Raji (cell line): Measurements from ENCODE around the gene CRK.

ENCODE experiments used
- POLR2A ChIP-seq: IDR thresholded peaks from 2 replicates; pipeline ENCODE4 v1.6.1; 2011; ENCODE audit warnings: low read depth, low read length, control low read depth; ENCODE audit not compliant: insufficient read depth

CRK gene

GRCh38 chr17:1475321-1475854, 19.4 kb upstream of the CRK start:
- no peak for TF ChIP-seq POLR2A

- no peak for TF ChIP-seq POLR2A
Measured at GRCh38 chr17:1474402-1475189, 18.6 kb upstream of the CRK start.

- TF ChIP-seq POLR2A = no peak
Measured at GRCh38 chr17:1473841-1474240, 17.8 kb upstream of the CRK start.

GRCh38 chr17:1473170-1473569, 17.1 kb upstream of the CRK start:
- no peak for TF ChIP-seq POLR2A

GRCh38 chr17:1471911-1472821, 16.1 kb upstream of the CRK start:
- TF ChIP-seq POLR2A = no peak

- TF ChIP-seq POLR2A = no peak
Measured at GRCh38 chr17:1471490-1471889, 15.5 kb upstream of the CRK start.

- no peak for TF ChIP-seq POLR2A
Measured at GRCh38 chr17:1470755-1471462, 14.9 kb upstream of the CRK start.

GRCh38 chr17:1470071-1470754, 14.2 kb upstream of the CRK start:
- no peak for TF ChIP-seq POLR2A

- TF ChIP-seq POLR2A = no peak
Measured at GRCh38 chr17:1469231-1469852, 13.3 kb upstream of the CRK start.

GRCh38 chr17:1467898-1468492, 12.0 kb upstream of the CRK start:
- no peak for TF ChIP-seq POLR2A

GRCh38 chr17:1467258-1467657, 11.2 kb upstream of the CRK start:
- TF ChIP-seq POLR2A = no peak

- no peak for TF ChIP-seq POLR2A
Measured at GRCh38 chr17:1464186-1464585, 8.2 kb upstream of the CRK start.

GRCh38 chr17:1462164-1463112, 6.4 kb upstream of the CRK start:
- no peak for TF ChIP-seq POLR2A
